ENCODE measurements around the gene RNF223. TPM values are rescaled to one million over a fixed set of nuclear protein-coding genes. Genes with fewer than 3 reads are reported as not detected.

RNF223 gene
- total RNA-seq, 1 experiment from 2014 or later: 6.3 TPM

GRCh38 chr1:1044455-1045078 is 29.5 kb downstream of the RNF223 start:
- POLR2A ChIA-PET: no interaction called here

More at GRCh38 chr1:1044455-1045078, 29.5 kb downstream of the RNF223 start:
- no peak overlapping the region for H3K4me3 ChIP-seq (replicated peaks in 1 of 2; ENCODE audit: low read depth in 1 of 2, low read length in 2 of 2)
- intact Hi-C loops (cut with micrococcal nuclease): no loop called here
- ATAC-seq (no peak), DNase-seq (ENCODE audit: low read depth, low spot score) (no peak)
- peaks cover 22% of the 10 kb centered on the region; the same call in 1 of the 2 replicates for H3K79me2 ChIP-seq (ENCODE audit: insufficient read depth, low read length)
- TF ChIP-seq MAX (IDR thresholded peaks at IDR 0.05) (no peak), SIN3A (IDR thresholded peaks at IDR 0.05; ENCODE audit: low read depth) (no peak), CBX3 (IDR thresholded peaks at IDR 0.05; ENCODE audit: low read depth) (no peak), POLR2A (IDR thresholded peaks at IDR 0.05; ENCODE audit: borderline replicate concordance, extremely low read depth, insufficient read depth, insufficient read length) (no peak), ATF3 (IDR thresholded peaks at IDR 0.05) (no peak), ZNF274 (IDR thresholded peaks at IDR 0.05; ENCODE audit: low read depth, low read length) (no peak), SP1 (IDR thresholded peaks at IDR 0.05; ENCODE audit: low read depth) (no peak), EZH2 (IDR thresholded peaks at IDR 0.05) (no peak), RAD21 (IDR thresholded peaks at IDR 0.05; ENCODE audit: low read depth) (no peak), ZFX (IDR thresholded peaks at IDR 0.05) (no peak), TCF7L2 (IDR thresholded peaks at IDR 0.05; ENCODE audit: borderline replicate concordance, extremely low read depth, insufficient read depth, insufficient read length) (no peak), CTCF (IDR thresholded peaks at IDR 0.05 in 2 of 3, conservative IDR thresholded peaks at IDR 0.05 in 1 of 3; ENCODE audit: borderline replicate concordance in 1 of 3, insufficient read depth in 1 of 3, low read depth in 2 of 3, low read length in 2 of 3) (no peak), ELF1 (IDR thresholded peaks at IDR 0.05; ENCODE audit: borderline replicate concordance, low read depth) (no peak), ZBTB33 (IDR thresholded peaks at IDR 0.05; ENCODE audit: extremely low read depth, insufficient replicate concordance, low read length) (no peak), CEBPB (IDR thresholded peaks at IDR 0.05; ENCODE audit: low read depth) (no peak), SRF (IDR thresholded peaks at IDR 0.05; ENCODE audit: low read depth) (no peak), YY1 (IDR thresholded peaks at IDR 0.05; ENCODE audit: extremely low read depth, insufficient replicate concordance, low read depth, low read length) (no peak)
- H2AFZ ChIP-seq (ENCODE audit: low read depth, low read length, poor library complexity, severe bottlenecking): no peak overlapping the region
- peaks cover 19 to 37% of the 10 kb centered on the region in 2 experiments; a peak in 3 of 4 replicates for H3K36me3 ChIP-seq (ENCODE audit: control insufficient read depth in 1 of 2, insufficient read depth in 2 of 2, low read length in 2 of 2)
- H3K4me2 ChIP-seq (ENCODE audit: low read length): no peak overlapping the region
- H3K9ac ChIP-seq (ENCODE audit: low read length): no peak overlapping the region
- H3K9me3 ChIP-seq (ENCODE audit: control insufficient read depth in 1 of 2, insufficient read depth in 1 of 2, low read depth in 1 of 2, low read length in 2 of 2): no peaks in the 10 kb centered on the region
- BruUV-seq (replicated peaks): no TSS peak
- CTCF ChIA-PET: no interaction called here
- H4K20me1 ChIP-seq (ENCODE audit: insufficient read depth): no peaks in the 10 kb centered on the region
- H3K9me2 ChIP-seq (ENCODE audit: insufficient read depth): no peaks in the 10 kb centered on the region
- peaks cover 7 to 11% of the 10 kb centered on the region in 2 experiments; a peak in 3 of 4 replicates for H3K4me1 ChIP-seq (ENCODE audit: control insufficient read depth in 1 of 2, insufficient read depth in 2 of 2, low read length in 2 of 2)
- no peaks in the 10 kb centered on the region for H3K27me3 ChIP-seq (ENCODE audit: insufficient read depth, low read length)
- no peak overlapping the region for H3K27ac ChIP-seq (ENCODE audit: low read depth, low read length)
- RAD21 ChIA-PET (ENCODE audit: low non-redundant PET in 1 of 2, low total read pairs in 2 of 2, uncharacterized antibody in 2 of 2, unreplicated experiment in 2 of 2): no interaction called here
